Activated T-cell treated with anti-CD3 and anti-CD28 coated beads for 48 hours (primary cell): ENCODE data around the gene KHDRBS2.

Source experiments
- DNase-seq: peaks from one replicate; pipeline ENCODE4 v3.0.0-alpha.2; 2020; ENCODE audit warnings: low read depth

Gene KHDRBS2

GRCh38 chr6:62035952-62036351 lies 250.1 kb downstream of the KHDRBS2 start:
- DNase-seq: no peak

GRCh38 chr6:62013719-62014118 lies 272.3 kb downstream of the KHDRBS2 start:
- no peak for DNase-seq

GRCh38 chr6:62009445-62009844 lies 276.6 kb downstream of the KHDRBS2 start:
- DNase-seq: no peak

- no peak for DNase-seq
Measured at GRCh38 chr6:61989616-61990015, 296.4 kb downstream of the KHDRBS2 start.

DNA sequence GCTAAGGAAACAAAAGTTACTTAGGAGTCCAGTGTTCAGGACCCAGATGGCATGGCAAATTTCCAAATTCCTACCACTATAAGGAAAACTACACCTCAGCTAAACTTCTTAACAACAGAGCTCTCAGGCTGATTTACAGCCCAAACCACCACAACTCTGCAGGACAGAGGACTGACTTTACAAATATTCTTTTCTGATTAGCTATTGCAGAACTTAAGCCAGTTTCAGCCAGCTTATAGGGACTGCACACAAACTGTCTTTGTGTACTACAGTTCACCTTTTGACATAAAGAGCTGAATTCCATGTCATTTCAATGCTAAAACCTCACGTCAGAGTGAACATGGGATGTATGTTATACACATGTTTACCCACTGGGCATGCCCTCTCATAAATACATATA lies 305.4 kb downstream of the KHDRBS2 start:
- DNase-seq: no peak

GRCh38 chr6:61977947-61978346 lies 308.1 kb downstream of the KHDRBS2 start:
- no peak for DNase-seq

DNA sequence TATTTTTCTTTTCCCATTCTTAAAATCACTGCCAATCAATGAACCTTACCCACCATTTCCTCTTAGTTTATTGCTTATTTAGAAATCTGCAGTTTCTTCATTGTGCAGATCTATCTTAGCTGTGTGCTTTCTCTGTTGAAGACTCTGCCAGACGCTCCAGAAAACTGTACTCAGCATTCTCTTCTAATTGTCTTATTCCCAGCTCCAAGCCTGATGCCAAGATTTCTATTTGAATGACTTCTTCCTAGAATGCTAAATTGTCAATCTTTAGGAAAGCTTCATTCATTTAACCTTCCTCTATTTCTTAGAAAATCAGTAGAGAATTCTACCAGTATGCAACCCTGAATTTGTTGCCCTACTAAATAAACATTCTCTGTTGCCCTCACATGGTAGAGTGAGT lies 308.9 kb downstream of the KHDRBS2 start:
- DNase-seq: no peak

- no peak for DNase-seq
Measured at GRCh38 chr6:61959196-61959595, 326.8 kb downstream of the KHDRBS2 start.

DNA sequence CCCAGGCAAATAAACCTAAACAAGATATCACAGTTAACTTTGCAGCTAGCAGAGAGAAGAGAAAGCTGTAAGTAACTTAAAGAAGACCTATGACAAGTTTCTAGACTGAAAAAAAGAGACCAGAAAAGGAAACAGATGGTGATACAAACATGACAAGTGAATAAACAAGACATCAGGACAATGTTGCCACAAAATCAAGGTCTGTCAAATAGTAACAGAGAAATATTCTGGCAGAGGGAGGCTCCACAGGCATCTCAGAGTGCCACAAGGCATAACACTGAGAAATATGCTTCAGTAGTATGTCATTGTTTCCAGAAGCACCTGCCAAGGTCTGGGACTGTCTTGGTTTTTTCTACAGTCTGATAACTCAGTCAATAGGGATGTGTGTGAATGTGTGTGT lies 332.2 kb downstream of the KHDRBS2 start:
- DNase-seq: no peak

- no peak for DNase-seq
Measured at GRCh38 chr6:61951586-61951985, 334.4 kb downstream of the KHDRBS2 start.

- no peak for DNase-seq
Measured at GRCh38 chr6:61950811-61951210, 335.2 kb downstream of the KHDRBS2 start.

GRCh38 chr6:61949971-61950370 lies 336.1 kb downstream of the KHDRBS2 start:
- no peak for DNase-seq

DNA sequence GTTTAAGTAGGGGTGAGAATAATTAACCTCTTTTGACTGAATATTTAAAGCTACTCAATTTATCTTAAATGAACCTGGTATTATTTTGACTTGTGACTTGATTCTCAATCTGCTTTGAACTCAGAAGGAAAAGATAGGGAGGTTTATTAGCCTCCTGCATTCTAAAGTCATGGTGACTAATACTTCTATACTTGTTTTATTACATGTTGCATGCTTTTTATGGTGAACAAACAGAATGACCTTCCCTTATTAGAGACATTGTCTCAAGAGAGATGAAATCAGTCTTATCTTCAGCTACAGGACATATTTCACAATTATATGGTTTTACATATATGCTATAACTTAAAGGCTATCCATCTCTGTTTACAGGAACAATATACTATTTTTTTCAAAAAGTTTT lies 336.9 kb downstream of the KHDRBS2 start:
- no peak for DNase-seq

DNA sequence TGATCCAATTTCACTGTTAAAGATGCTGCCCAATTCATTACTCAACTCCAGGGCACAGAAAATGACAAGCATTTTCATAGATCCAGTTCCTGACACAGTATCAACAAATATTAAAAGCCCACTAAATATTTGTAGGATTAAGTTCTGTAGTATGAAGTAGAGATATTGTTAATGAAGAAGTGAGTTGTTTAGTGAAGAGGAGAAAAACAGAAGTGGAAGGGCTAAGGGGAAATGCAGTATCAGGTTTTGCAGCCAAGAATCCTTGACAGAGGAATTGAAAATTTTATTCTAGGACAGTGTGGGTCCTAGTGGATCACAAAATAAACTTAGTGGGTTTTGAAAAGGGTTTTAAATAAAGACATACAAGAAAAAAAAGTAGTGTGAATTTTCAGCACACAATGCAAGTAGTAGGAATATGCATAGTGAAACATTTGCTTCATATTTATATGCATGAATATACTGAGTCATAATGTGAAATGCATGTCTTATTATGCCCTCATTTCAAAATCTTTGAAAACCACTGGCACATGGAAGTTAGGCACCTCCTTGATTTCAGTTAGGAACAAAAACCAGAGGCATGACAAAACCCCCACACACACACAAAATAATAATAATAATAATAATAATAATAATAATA lies 338.6 kb downstream of the KHDRBS2 start:
- DNase-seq: no peak

DNA sequence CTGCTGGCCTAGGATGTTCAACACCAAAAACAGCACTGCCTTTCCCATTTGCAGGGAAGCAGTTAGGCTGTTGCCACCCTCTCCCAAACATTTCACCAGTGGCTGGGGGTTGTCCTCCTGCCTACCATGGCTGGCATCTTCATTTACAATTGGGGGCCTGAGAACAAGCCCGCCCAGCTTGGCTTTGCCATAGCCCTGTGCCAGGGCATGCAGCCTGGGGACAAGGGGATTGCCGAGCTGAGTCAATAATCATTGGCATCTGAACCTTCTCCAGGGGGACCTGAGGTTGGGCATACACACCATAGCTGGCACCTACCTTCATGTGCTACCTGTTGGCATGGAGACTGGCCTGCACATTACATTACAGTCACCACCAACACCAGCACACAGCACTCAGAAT lies 345.1 kb downstream of the KHDRBS2 start:
- no peak for DNase-seq

- no peak for DNase-seq
Measured at GRCh38 chr6:61935242-61935846, 350.7 kb downstream of the KHDRBS2 start.

- no peak for DNase-seq
Measured at GRCh38 chr6:61909486-61909885, 376.5 kb downstream of the KHDRBS2 start.

DNA sequence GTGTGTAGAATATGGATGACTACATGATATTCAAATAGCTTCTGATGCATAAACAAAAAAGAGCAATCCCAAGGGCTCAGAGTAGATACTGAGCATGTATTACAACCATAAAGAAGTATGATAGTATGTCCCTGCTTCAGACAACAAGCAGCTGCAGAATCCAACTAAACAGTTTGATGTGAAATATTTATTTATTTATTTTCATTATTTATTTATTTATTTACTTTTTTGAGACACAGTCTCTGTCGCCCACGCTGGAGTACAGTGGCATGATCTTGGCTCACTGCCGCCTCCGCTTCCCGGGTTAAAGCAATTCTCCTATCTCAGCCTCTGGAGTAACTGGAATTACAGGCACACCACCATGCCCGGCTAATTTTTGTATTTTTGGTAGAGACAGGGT lies 384.3 kb downstream of the KHDRBS2 start:
- DNase-seq: no peak

- no peak for DNase-seq
Measured at GRCh38 chr6:61894536-61894935, 391.5 kb downstream of the KHDRBS2 start.

GRCh38 chr6:61887423-61887822 lies 398.6 kb downstream of the KHDRBS2 start:
- DNase-seq: no peak

DNA sequence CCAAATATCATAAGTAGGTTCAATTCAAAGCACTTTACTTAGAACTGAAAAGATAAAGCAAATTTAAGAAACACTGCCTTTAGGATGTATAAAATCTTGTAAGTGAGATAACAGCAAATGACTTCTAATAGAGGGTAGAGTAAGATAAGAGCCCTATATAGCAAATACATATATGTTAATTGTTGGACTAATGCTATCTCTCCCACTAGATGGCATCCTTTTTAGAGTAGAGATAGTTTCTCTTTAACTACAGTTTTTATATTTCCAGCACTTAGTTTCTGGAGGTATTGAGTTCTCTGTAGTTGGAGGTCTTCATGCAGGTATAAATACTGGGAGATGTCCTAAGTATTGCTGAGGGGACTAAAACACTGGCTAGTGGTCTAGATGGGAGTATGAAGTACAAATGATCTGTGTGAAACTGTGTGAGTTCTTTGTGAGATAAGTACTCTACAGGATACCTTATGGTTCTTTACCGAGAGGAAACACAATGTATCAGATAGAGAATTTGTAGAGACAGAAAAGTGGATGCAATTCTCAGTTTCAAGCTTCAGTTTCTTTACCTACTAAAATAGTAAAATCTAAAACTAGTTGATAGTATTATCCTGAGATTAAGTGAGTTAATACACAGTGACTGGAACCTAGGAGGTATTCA lies 399.3 kb downstream of the KHDRBS2 start:
- DNase-seq: no peak

DNA sequence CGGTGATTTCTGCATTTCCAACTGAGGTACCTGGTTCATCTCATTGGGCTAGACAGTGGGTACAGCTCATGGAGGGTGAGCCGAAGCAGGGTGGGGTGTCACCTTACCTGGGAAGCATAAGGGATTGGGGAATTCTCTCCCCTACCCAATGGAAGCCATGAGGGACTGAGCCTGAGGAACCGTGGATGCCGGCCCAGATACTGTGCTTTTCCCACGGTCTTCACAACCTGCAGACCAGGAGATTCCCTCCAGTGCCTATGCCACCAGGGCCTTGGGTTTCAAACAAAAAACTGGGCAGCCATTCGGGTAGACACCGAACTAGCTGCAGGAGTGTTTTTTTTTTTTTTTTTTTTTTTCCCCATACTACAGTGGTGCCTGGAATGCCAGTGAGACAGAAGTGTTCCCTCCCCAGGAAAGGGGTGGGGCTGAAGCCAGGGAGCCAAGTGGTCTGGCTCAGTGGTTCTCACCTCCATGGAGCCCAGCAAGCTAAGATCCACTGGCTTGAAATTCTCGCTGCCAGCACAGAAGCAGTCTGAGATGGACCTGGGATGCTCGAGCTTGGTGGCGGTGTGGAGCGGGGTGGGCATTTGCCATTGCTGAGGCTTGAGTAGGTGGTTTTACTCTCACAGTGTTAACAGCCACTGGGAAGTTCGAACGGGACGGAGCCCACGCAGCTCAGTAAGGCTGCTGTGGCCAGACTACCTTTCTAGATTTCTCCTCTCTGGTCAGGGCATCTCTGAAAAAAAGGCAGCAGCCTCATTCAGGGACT lies 416.2 kb downstream of the KHDRBS2 start:
- DNase-seq: no peak

- no peak for DNase-seq
Measured at GRCh38 chr6:61868507-61869080, 417.4 kb downstream of the KHDRBS2 start.
